Measurements from ENCODE around the gene PALLD.
"Not testable (repeated sequence)": the region's sequence is repeated elsewhere in the genome, so short reads cannot be mapped to it uniquely, and the experiment has no call there.

Gene PALLD

GRCh38 chr4:168496834-168497233 lies at the start of gene PALLD:
PALLD (plus strand) TSS chr4:168497052.
- DNase-seq: peak; percentile 45

- DNase-seq: not testable (repeated sequence)
Observed at GRCh38 chr4:168449063-168449462, 47.8 kb upstream of the PALLD start.

- DNase-seq: no peak
Observed at GRCh38 chr4:168449719-168450452, 47.0 kb upstream of the PALLD start.

GRCh38 chr4:168451331-168451730 lies 45.5 kb upstream of the PALLD start:
- no peak for DNase-seq

- no peak for DNase-seq
Observed at GRCh38 chr4:168451744-168452390, 45.0 kb upstream of the PALLD start.

- no peak for DNase-seq
Observed at GRCh38 chr4:168453146-168453545, 43.7 kb upstream of the PALLD start.

GRCh38 chr4:168458256-168458655 lies 38.6 kb upstream of the PALLD start:
- DNase-seq: not testable (repeated sequence)

- DNase-seq: no peak
Observed at GRCh38 chr4:168461821-168462220, 35.0 kb upstream of the PALLD start.

GRCh38 chr4:168472920-168473319 lies 23.9 kb upstream of the PALLD start:
- no peak for DNase-seq

GRCh38 chr4:168474660-168475320 lies 22.1 kb upstream of the PALLD start:
- DNase-seq: no peak

- DNase-seq: no peak
Observed at GRCh38 chr4:168475745-168476144, 21.1 kb upstream of the PALLD start.

- no peak for DNase-seq
Observed at GRCh38 chr4:168478868-168479267, 18.0 kb upstream of the PALLD start.

GRCh38 chr4:168480931-168481611 lies 15.8 kb upstream of the PALLD start:
- DNase-seq: peak; percentile 42

GRCh38 chr4:168483811-168484210 lies 13.0 kb upstream of the PALLD start:
- no peak for DNase-seq

- DNase-seq: no peak
Observed at GRCh38 chr4:168484626-168485025, 12.2 kb upstream of the PALLD start.

GRCh38 chr4:168485156-168485910 lies 11.5 kb upstream of the PALLD start:
- no peak for DNase-seq

- no peak for DNase-seq
Observed at GRCh38 chr4:168486912-168487281, 10.0 kb upstream of the PALLD start.

- no peak for DNase-seq
Observed at GRCh38 chr4:168487282-168488035, 9.4 kb upstream of the PALLD start.

- peak; percentile 70 for DNase-seq
Observed at GRCh38 chr4:168488869-168489274, 8.0 kb upstream of the PALLD start.

- DNase-seq: no peak
Observed at GRCh38 chr4:168489616-168490015, 7.2 kb upstream of the PALLD start.

- DNase-seq: no peak
Observed at GRCh38 chr4:168490711-168491110, 6.1 kb upstream of the PALLD start.

- DNase-seq: no peak
Observed at GRCh38 chr4:168491563-168491962, 5.3 kb upstream of the PALLD start.

Data from right hindlimb (tissue), 1 donor.